ENCODE measurements around the gene FAM13B.

The FAM13B gene

GRCh38 chr5:137932800-137933199, 100.1 kb downstream of the FAM13B start:
- no peak overlapping the region for H3K27ac ChIP-seq
- no peaks in the 10 kb centered on the region for H3K27me3 ChIP-seq
- peaks cover 23% of the 10 kb centered on the region for H3K36me3 ChIP-seq
- no peak overlapping the region for H3K4me3 ChIP-seq (ENCODE audit: low read depth in 1 of 2, low read length in 1 of 2)
- no peaks in the 10 kb centered on the region for H3K9me3 ChIP-seq
- no peak for TF ChIP-seq CTCF (IDR thresholded peaks at IDR 0.05)
- no peaks in the 10 kb centered on the region for H3K4me1 ChIP-seq (ENCODE audit: control insufficient read depth in 1 of 2, insufficient read depth in 1 of 2, low read depth in 1 of 2, low read length in 1 of 2)

GRCh38 chr5:137923856-137924255, 109.0 kb downstream of the FAM13B start:
- no peak overlapping the region for H3K4me3 ChIP-seq (ENCODE audit: low read depth in 1 of 2, low read length in 1 of 2)
- H3K36me3 ChIP-seq: peaks cover 6% of the 10 kb centered on the region
- no peak for TF ChIP-seq CTCF (IDR thresholded peaks at IDR 0.05)
- no peaks in the 10 kb centered on the region for H3K27me3 ChIP-seq
- H3K4me1 ChIP-seq (ENCODE audit: control insufficient read depth in 1 of 2, insufficient read depth in 1 of 2, low read depth in 1 of 2, low read length in 1 of 2): no peaks in the 10 kb centered on the region
- no peaks in the 10 kb centered on the region for H3K9me3 ChIP-seq
- H3K27ac ChIP-seq: no peak overlapping the region

- H3K27ac ChIP-seq: no peak overlapping the region
- no peak for TF ChIP-seq CTCF (IDR thresholded peaks at IDR 0.05)
Observed at GRCh38 chr5:137921931-137922330, 110.9 kb downstream of the FAM13B start.

GRCh38 chr5:137916923-137917322, 116.0 kb downstream of the FAM13B start:
- no peak overlapping the region for H3K27ac ChIP-seq
- H3K4me1 ChIP-seq (ENCODE audit: control insufficient read depth in 1 of 2, insufficient read depth in 1 of 2, low read depth in 1 of 2, low read length in 1 of 2): no peaks in the 10 kb centered on the region
- no peak overlapping the region for H3K4me3 ChIP-seq (ENCODE audit: low read depth in 1 of 2, low read length in 1 of 2)
- no peaks in the 10 kb centered on the region for H3K36me3 ChIP-seq
- no peak for TF ChIP-seq CTCF (IDR thresholded peaks at IDR 0.05)
- H3K27me3 ChIP-seq: no peaks in the 10 kb centered on the region
- H3K9me3 ChIP-seq: no peaks in the 10 kb centered on the region

More at GRCh38 chr5:137921931-137922330, 110.9 kb downstream of the FAM13B start:
- no peaks in the 10 kb centered on the region for H3K9me3 ChIP-seq
- no peaks in the 10 kb centered on the region for H3K36me3 ChIP-seq
- H3K4me3 ChIP-seq (ENCODE audit: low read depth in 1 of 2, low read length in 1 of 2): no peak overlapping the region
- H3K4me1 ChIP-seq (ENCODE audit: control insufficient read depth in 1 of 2, insufficient read depth in 1 of 2, low read depth in 1 of 2, low read length in 1 of 2): no peaks in the 10 kb centered on the region
- H3K27me3 ChIP-seq: no peaks in the 10 kb centered on the region

- H3K4me3 ChIP-seq (ENCODE audit: low read depth in 1 of 2, low read length in 1 of 2): no peak overlapping the region
- no peaks in the 10 kb centered on the region for H3K4me1 ChIP-seq (ENCODE audit: control insufficient read depth in 1 of 2, insufficient read depth in 1 of 2, low read depth in 1 of 2, low read length in 1 of 2)
- H3K36me3 ChIP-seq: no peaks in the 10 kb centered on the region
- H3K9me3 ChIP-seq: no peaks in the 10 kb centered on the region
- H3K27ac ChIP-seq: no peak overlapping the region
- no peaks in the 10 kb centered on the region for H3K27me3 ChIP-seq
- TF ChIP-seq CTCF (IDR thresholded peaks at IDR 0.05): no peak
Observed at GRCh38 chr5:137914758-137915157, 118.1 kb downstream of the FAM13B start.
